Measurements from ENCODE around the gene SRGAP1.
A peak's percentile ranks its signal among the peaks of the same experiment; 100 is the strongest.
"Not testable (repeated sequence)": the region's sequence is repeated elsewhere in the genome, so short reads cannot be mapped to it uniquely, and the experiment has no call there.

SRGAP1 gene

GRCh38 chr12:64039281-64039871, 194.9 kb downstream of the SRGAP1 start:
- DNase-seq: no peak

GRCh38 chr12:64042911-64043310, 198.4 kb downstream of the SRGAP1 start:
- DNase-seq: no peak

GRCh38 chr12:64044191-64044590, 199.7 kb downstream of the SRGAP1 start:
- no peak for DNase-seq

GRCh38 chr12:64051057-64051456, 206.6 kb downstream of the SRGAP1 start:
- no peak for DNase-seq

GRCh38 chr12:64053117-64053516, 208.6 kb downstream of the SRGAP1 start:
- no peak for DNase-seq

GRCh38 chr12:64054079-64054520, 209.6 kb downstream of the SRGAP1 start:
- no peak for DNase-seq

- no peak for DNase-seq
These were observed 212.2 kb downstream of the SRGAP1 start for GRCh38 chr12:64056741-64057140.

- no peak for DNase-seq
These were observed 213.2 kb downstream of the SRGAP1 start for GRCh38 chr12:64057706-64058105.

GRCh38 chr12:64058541-64059265, 214.2 kb downstream of the SRGAP1 start:
- peak in 1 of 58 donors; percentile 12 for DNase-seq

GRCh38 chr12:64059685-64060084, 215.2 kb downstream of the SRGAP1 start:
- peak in 1 of 58 donors; percentile 18 for DNase-seq

- DNase-seq: no peak
These were observed 217.4 kb downstream of the SRGAP1 start for GRCh38 chr12:64061868-64062375.

GRCh38 chr12:64063121-64063520, 218.6 kb downstream of the SRGAP1 start:
- no peak for DNase-seq

GRCh38 chr12:64064240-64064639, 219.7 kb downstream of the SRGAP1 start:
- DNase-seq: no peak

- DNase-seq: no peak
These were observed 220.2 kb downstream of the SRGAP1 start for GRCh38 chr12:64064706-64065105.

GRCh38 chr12:64065881-64066451, 221.5 kb downstream of the SRGAP1 start:
- no peak for DNase-seq

- DNase-seq: no peak
These were observed 222.3 kb downstream of the SRGAP1 start for GRCh38 chr12:64066776-64067175.

GRCh38 chr12:64070454-64070853, 226.0 kb downstream of the SRGAP1 start:
- DNase-seq: no peak

- no peak for DNase-seq
These were observed 228.5 kb downstream of the SRGAP1 start for GRCh38 chr12:64072916-64073575.

GRCh38 chr12:64076565-64076964, 232.1 kb downstream of the SRGAP1 start:
- not testable (repeated sequence) for DNase-seq

- DNase-seq: no peak
These were observed 233.4 kb downstream of the SRGAP1 start for GRCh38 chr12:64077922-64078321.

- no peak for DNase-seq
These were observed 236.0 kb downstream of the SRGAP1 start for GRCh38 chr12:64080319-64081007.
